VCaP (cell line): ENCODE measurements around the gene C11orf16.
"Not testable (repeated sequence)": the region's sequence is repeated elsewhere in the genome, so short reads cannot be mapped to it uniquely, and the experiment has no call there.

Experiments used
- H3K27ac ChIP-seq: fragments of 450-650 bp; 2 replicates; pipeline ENCODE4 v1.5.1; 2017
- TF ChIP-seq, protein P1 (sequence below): fragments of 450-650 bp; conservative IDR thresholded peaks from 2 replicates; pipeline ENCODE4 v1.5.1; 2017; ENCODE audit warnings: mild to moderate bottlenecking, moderate library complexity

C11orf16 gene

DNA sequence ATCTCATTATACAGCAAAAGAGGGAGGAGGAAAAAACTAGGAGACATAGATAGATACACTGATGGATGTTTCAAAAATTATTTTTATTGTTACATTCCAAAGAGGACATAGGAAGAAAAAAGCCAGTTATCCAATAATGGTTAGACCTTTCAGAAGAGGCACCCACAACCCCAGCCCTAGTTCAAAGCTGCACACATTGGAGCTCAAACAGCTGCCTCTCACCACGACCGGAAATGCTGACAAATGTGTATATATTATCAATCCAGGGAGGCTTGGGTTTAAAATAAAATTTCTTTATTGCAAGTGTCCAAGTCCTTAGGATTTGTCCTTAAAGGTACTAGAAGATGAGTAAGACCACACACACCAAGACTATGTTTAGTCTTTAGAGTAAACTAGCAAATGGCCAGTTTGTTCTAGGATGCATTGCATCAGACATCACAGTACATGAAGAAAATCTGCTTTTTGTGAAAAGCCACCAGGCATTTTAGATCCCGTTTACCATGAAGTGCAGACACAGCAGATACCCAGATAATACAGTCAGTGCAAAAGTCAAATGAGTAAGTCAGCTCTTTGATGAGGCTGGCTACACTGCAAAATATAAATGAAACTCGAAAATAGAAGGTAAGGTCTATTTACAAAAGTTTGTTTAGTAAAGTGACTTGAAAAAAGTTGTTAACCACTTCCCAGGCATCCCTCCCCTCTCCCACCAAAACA is 14.6 kb upstream of the C11orf16 start:
- H3K27ac ChIP-seq: no peak overlapping the region
- TF ChIP-seq, protein P1, sequence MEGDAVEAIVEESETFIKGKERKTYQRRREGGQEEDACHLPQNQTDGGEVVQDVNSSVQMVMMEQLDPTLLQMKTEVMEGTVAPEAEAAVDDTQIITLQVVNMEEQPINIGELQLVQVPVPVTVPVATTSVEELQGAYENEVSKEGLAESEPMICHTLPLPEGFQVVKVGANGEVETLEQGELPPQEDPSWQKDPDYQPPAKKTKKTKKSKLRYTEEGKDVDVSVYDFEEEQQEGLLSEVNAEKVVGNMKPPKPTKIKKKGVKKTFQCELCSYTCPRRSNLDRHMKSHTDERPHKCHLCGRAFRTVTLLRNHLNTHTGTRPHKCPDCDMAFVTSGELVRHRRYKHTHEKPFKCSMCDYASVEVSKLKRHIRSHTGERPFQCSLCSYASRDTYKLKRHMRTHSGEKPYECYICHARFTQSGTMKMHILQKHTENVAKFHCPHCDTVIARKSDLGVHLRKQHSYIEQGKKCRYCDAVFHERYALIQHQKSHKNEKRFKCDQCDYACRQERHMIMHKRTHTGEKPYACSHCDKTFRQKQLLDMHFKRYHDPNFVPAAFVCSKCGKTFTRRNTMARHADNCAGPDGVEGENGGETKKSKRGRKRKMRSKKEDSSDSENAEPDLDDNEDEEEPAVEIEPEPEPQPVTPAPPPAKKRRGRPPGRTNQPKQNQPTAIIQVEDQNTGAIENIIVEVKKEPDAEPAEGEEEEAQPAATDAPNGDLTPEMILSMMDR: no peak

DNA sequence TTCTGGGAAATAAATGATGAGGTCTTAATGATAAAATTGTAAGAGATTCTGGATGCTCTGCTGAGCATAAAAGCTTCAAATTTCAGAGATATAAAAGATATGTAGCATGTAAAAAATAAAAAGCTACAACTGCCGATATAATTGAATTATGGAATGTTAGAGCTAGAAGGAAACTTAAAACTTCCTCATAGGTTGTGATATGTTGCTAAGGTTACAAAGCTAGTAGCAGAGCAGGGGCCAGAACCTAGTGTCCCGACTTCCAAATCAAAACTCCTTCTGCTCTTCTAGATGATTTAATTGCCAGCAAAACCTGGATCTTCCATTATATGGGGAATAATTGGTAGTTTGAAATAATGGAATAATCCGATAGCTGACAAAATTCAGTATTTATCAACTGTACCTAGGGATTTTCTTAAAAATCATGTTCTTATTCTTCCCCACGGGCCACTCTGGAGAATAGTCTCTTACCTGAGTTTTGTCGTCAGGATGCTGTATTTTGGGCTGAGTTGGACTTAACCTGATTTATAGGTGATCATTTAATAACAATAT is 9.8 kb upstream of the C11orf16 start, which contains the start of gene ASCL3:
TSS of gene ASCL3 (minus strand) at position 499 of the 549 bp plus-strand sequence. CDS start 4,855 bp downstream, outside the sequence.
- no peak within 1 kb of the TSS for H3K27ac ChIP-seq
- TF ChIP-seq, protein P1: no peak

DNA sequence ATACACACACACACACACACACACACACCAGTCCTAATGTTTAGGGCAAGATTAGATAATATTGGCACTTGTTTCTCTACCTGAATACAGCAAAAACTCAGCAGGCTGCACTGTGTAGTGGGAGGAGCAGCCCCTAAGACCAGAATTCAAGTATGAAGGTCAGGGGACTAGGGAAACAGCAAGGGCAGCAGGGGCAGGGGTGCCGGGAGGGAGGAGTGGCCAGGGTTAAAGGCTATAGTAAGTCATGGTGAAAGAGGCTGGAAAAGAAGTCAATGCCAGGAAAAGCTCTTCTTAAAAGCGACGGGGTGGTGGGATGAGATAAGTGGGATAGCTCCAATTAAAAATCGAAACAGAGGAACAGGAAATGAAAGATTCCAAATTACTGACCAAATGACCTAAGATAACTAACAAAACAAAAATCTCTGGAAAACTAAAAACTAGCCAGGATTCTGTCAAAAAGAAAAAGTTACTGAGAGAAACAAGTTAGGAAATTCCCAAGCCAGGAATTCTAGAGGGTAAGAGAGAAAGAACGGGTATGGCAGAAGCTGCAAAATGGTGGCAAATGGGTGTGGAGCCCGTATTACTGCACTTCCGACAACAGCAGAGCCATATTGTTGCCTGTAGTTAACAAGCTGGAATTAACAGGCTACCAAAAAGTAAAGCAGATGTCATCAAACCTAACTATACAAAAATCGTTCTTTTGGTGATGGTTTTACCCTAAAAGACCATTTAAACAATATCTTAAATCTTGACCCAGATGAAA is 8.8 kb upstream of the C11orf16 start:
- TF ChIP-seq, protein P1: no peak

DNA sequence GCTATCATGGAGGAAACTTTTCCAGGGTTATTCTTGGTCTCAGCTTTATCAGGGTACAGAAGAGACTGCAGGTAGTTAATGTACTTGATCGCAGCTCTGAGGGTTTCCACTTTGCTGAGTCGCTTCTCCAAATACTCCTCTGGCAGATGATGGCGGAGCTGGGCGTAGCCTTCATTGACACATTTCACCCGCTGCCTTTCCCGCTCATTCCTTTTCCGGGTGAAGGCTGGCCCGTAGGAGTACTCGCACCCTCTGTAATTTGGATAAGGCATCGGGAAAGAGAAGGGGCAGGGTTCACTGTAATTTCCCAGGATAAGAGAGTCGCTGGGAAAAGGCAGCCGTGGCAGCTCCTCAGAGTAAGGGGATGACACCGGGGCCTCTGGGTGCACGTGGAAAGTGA is 4.9 kb upstream of the C11orf16 start:
- no peak overlapping the region for H3K27ac ChIP-seq
- TF ChIP-seq, protein P1: no peak

More for the DNA sequence above, 8.8 kb upstream of the C11orf16 start:
- H3K27ac ChIP-seq: no peak overlapping the region

GRCh38 chr11:8937159-8937558 is 4.4 kb upstream of the C11orf16 start:
- H3K27ac ChIP-seq: no peak overlapping the region
- TF ChIP-seq, protein P1: no peak

DNA sequence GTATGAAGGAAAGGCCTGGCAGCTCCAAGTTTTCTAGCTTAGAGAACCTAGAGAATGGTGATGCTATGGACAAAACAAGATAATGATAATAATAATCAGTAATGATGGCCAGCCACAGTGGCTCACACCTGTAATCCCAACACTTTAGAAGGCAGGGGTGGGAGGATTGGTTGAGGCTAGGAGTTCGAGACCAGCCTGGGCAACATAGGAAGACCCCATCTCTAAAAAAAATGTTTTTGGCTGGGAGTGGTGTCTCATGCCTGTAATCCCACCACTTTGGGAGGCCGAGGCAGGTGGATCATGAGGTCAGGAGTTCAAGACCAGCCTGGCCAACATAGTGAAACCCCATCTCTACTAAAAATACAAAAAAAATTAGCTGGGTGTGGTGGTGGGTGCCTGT is 3.0 kb upstream of the C11orf16 start:
- not testable (repeated sequence) for H3K27ac ChIP-seq

DNA sequence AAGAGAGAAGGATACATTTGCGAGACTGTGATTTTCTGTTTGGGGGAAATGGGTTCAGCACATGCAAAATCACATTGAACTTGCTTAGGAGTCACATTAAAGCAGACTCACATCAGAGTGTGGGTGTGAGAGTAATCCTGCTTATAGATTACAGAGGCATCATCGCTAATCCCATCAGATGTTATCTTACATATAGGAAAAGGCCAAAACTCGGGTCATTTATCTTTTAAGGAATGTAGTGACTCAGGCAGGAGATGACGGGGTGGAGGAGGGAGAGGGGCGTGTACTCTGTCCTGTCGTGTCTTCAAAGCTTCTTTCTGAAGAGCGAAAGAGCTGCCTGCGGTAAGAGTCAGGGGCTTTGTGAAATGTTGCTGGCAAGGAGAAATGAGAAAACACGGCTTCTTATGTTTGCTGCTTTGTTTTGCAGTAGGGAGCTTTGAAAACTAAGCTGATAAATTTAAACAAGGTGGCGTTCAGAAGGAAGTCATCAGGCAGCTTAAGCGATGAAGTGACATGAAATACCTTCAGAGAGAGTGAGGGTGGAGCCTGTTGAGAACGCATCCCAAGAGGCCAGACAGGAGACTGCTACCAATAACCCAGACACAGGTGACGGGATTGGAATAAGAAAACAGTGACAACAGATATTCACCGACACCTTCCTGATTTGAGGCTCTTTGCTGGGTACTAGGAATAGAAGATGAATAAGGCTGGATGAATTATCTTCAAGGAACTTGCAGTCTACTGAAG is 2.2 kb upstream of the C11orf16 start:
- no peak overlapping the region for H3K27ac ChIP-seq
- TF ChIP-seq, protein P1: no peak
